GM19099 (cell line): ENCODE results near the gene STRADB.

ENCODE experiments used
- POLR2A ChIP-seq: IDR thresholded peaks from 3 replicates; pipeline ENCODE4 v1.6.1; 2011; ENCODE audit warnings: low read depth; ENCODE audit not compliant: insufficient read length; ENCODE audit errors: extremely low read depth

Gene STRADB

DNA sequence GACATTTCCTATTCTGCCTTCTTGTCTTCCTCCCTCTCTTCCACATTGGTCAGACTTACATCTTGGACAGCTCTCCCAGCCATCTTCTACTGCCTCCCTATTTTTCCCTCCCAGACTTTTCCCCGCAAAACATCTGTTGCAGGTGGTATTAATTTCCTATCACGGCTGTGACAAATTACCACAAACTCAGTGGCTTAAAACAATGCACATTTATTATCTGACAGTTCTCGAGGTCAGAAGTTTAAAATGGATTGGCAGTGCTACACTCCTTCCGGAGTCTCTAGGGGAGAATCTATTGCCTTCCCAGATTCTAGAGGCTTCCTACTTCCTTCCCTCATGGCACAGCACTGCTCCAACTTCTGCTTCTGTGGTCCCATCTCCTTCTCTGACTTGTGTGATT, 33.3 kb downstream of the STRADB start:
- no peak for TF ChIP-seq POLR2A

DNA sequence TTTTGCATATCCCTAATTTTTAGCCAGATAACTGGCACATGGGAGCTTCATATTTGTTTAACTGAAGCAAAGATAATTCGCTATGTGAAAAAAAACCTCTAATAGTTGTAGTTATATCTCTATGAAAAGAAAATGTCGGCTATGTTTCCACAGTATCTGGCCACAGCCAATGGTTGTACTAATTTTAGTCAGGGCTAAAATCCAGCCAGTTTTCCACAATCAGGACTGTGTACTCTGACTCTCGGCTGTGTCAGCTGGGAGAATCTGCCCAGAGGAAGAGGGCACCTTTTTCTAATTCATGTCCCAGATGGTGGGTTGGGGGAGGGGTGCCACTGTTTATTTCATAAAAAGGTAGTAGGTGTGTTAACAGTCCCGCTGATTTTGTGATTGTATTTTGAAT, 38.8 kb downstream of the STRADB start:
- no peak for TF ChIP-seq POLR2A

DNA sequence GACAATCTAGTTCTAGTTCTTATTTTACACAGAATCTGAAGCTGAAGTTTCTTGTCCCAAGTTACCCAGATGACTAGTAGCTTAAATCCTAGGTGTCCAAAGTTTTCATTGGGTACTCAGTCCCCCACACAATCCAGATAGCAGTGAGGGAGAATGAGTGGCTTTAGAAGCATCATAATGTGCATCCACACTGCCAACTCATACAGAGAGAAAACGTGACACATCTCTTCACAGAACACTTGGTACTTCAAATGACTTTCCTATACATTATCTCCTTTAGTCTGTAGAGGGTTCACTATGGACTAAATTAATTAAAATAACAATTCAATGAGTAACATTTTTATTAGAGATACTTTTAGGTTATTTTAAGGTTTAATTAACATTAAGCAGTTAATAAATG, 45.2 kb downstream of the STRADB start:
- no peak for TF ChIP-seq POLR2A

DNA sequence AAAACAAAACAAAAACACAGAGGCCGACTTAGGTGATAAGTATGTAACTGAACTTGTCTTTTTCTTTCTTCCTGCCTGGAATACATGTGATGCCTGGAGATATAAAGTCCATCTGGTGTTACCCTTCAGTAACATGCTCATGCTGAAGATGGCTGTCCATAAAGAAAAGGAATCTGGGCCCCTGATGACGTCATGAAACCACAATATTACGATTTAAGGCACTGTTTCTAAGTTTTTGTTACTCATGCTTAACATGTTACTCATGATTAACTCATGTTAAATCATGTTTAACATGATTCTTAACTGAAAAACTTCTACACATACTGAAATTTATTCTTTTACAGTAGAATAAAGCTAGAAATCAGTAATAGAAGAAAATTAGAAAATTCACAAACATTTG, 49.0 kb downstream of the STRADB start:
- TF ChIP-seq POLR2A = no peak

DNA sequence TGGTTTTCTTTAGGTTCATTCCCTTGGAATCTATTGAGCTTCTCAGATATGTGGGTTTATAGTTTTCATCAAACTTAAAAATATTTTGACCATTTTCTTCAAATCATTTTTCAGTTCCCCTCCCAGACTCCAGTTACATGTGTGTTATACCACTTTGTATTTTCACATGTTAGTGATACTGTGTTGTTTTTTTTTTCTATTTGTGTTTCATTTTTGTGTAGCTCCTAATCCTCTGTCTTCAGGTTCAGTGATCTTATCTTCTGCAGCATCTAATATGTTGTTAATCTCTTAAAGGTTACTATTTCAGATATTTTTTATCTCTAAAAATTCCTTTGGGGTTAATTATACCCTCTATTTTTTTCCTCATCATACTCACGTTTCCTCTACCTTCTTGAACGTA, 51.2 kb downstream of the STRADB start:
- no peak for TF ChIP-seq POLR2A

DNA sequence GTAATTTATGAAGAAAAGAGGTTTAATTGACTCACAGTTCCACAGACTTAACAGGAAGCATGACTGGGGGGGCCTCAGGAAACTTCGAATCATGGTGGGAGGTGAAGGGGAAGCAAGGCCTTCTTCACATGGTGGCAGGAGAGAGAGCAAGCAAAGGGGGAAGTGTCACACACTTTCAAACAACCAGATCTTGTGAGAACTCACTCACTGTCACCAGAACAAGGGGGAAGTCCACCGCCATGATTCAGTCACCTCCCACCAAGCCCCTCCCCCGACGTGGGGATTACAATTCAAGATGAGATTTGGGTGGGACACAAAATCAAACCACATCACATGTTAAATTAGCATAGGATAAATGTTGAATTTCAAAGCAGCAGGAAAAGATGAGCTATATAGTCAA, 56.2 kb downstream of the STRADB start:
- TF ChIP-seq POLR2A = no peak

DNA sequence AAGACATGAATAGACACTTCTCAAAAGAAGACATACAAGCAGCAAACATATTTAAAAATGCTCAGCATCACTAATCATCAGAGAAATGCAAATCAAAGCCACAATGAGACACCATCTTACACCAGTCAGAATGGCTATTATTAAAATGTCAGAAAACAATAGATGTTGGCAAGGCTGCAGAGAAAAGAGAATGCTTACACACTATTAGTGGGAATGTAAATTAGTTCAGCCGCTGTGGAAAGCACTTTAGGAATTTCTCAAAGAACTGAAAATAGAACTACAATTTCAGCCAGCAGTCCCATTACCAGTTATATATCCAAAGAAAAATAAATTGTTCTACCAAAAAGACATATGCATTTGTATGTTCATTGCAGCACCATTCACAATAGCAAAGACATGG, 61.7 kb downstream of the STRADB start:
- TF ChIP-seq POLR2A = no peak

DNA sequence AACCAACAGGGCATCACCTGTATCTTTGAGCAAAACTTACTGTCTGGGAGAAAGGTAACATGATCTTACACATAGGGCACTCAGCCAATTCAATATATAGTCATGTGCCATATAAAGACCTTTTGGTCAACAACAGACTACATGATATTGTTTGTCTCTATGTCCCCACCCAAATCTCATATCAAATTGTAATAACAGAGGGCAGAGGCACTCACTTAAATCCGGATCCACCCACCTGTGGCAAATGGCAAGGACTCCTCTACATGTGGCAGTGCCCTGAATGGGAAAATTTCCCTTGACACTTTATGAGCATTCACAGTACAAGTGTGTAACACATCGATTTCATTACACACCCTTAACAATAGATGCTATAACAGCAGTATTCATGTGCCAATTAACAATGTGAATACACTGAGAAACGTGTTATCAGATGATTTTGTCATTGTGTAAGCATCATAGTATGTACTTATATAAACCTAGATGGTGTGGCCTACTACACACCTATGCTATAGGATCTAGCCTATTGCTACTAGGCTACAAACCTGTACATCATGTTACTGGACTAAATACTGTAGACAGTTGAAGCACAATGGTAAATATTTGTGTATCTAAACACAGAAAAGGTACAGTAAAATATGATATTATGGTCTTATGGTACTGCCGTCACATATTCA, 64.2 kb downstream of the STRADB start:
- no peak for TF ChIP-seq POLR2A

DNA sequence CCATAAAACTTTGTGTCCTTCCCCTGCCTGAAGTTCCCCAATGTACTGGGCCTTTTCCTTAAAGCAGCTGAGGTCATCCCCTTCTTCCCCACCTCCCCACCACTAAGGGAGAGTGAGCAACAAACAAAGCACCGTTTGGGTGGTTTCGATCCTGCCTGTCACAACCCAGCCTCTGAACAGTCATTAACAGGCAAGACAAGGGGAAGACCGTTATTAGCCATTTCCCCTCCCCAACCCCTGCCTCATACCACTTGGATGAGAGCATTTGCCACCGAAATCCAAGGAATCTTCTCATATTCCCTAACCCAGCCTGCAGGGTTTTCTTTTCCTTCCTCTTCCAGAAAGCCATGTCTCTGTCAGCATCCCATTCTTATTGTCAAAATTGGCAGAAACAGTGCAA, 65.6 kb downstream of the STRADB start:
- no peak for TF ChIP-seq POLR2A

DNA sequence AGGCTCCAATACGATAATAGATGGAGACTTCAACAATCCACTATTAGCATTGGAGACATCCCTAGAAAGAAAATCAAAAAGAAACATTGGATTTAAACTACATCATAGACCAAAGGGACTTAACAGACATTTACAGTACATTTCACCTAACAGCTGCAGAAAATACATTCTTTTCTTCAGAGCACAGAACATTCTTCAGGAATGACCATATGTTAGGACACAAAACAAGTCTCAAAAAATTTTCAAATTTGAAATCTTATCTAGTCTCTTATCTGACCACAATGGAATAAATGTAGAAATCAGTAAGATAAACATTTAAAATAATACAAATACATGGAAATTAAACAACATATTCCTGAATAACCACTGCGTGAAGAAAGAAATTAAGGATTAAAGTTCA, 68.7 kb downstream of the STRADB start:
- no peak for TF ChIP-seq POLR2A

GRCh38 chr2:201522965-201523364, 71.4 kb downstream of the STRADB start:
- TF ChIP-seq POLR2A = no peak

DNA sequence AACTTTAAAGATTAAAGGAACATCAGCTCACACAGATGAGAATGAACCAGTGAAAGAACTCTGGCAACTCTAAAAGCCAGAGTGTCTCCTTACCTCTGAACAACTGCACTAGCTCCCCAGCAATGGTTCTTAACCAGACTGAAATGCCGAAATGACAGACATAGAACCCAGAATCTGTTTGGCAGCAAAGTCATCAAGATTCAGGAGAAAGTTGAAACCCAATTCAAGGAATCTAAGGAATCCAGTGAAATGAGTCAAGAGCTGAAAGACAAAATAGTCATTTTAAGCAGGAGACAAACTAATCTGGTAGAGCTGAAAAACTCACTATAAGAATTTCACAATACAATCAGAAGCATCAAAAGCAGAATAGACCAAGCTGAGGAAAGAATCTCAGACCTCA, 72.0 kb downstream of the STRADB start:
- TF ChIP-seq POLR2A = no peak
